ENCODE data around the gene TREML1.

DNA sequence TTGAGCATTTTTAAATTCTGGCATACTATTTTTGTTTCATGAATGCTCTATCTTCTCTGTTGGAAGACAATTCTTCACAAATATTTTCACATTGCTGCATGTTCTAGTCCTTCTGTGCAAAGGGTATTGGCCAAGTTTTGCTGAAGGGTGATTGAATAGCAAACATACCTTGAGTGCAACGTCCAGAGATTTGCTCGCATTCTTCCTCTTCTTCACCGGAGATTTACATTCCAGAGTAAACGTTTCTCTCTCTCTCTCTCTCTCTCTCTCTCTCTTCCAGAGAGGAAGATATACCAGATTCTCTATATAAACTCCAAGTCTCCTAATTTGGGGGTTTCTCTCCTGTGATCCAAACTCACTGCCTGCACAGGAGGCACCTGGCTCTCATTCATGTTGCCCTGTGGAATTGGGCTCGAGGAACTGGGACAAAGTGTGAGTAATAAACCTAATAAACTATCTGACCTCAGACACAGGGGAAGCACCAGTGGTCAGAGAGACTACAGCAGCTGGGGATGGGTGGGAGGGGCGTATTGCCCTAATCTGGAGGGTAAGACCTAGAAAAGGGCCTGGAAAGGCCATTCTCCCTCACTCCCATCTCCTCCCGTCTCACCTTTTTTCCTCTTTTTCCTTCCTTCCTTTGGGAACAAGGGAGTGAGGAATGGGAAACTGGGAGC lies 1.1 kb upstream of the TREML1 start:
- TF ChIP-seq, protein P1, sequence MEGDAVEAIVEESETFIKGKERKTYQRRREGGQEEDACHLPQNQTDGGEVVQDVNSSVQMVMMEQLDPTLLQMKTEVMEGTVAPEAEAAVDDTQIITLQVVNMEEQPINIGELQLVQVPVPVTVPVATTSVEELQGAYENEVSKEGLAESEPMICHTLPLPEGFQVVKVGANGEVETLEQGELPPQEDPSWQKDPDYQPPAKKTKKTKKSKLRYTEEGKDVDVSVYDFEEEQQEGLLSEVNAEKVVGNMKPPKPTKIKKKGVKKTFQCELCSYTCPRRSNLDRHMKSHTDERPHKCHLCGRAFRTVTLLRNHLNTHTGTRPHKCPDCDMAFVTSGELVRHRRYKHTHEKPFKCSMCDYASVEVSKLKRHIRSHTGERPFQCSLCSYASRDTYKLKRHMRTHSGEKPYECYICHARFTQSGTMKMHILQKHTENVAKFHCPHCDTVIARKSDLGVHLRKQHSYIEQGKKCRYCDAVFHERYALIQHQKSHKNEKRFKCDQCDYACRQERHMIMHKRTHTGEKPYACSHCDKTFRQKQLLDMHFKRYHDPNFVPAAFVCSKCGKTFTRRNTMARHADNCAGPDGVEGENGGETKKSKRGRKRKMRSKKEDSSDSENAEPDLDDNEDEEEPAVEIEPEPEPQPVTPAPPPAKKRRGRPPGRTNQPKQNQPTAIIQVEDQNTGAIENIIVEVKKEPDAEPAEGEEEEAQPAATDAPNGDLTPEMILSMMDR (conservative IDR thresholded peaks at IDR 0.05; ENCODE audit: low read depth, low read length), result no peak
- TF ChIP-seq POLR2A (IDR thresholded peaks at IDR 0.05; ENCODE audit: low read depth, low read length) (no peak), RCOR1 (IDR thresholded peaks at IDR 0.05; ENCODE audit: insufficient replicate concordance, low read length) (no peak), CEBPB (IDR thresholded peaks at IDR 0.05; ENCODE audit: low read depth, low read length) (no peak), RFX5 (IDR thresholded peaks at IDR 0.05; ENCODE audit: low read depth, low read length) (no peak), NFE2L2 (IDR thresholded peaks at IDR 0.05; ENCODE audit: low read depth, low read length) (no peak), MAFK (IDR thresholded peaks at IDR 0.05; ENCODE audit: low read depth, low read length) (no peak), ELK1 (IDR thresholded peaks at IDR 0.05; ENCODE audit: borderline replicate concordance, low read depth, low read length) (no peak), RAD21 (IDR thresholded peaks at IDR 0.05; ENCODE audit: low read length) (no peak), BHLHE40 (IDR thresholded peaks at IDR 0.05; ENCODE audit: low read depth, low read length) (no peak), SMC3 (IDR thresholded peaks at IDR 0.05; ENCODE audit: low read depth, low read length) (no peak), FOS (IDR thresholded peaks at IDR 0.05; ENCODE audit: low read depth, low read length) (no peak), MAZ (IDR thresholded peaks at IDR 0.05; ENCODE audit: borderline replicate concordance, low read depth, low read length) (no peak)
- TF ChIP-seq, protein P2, sequence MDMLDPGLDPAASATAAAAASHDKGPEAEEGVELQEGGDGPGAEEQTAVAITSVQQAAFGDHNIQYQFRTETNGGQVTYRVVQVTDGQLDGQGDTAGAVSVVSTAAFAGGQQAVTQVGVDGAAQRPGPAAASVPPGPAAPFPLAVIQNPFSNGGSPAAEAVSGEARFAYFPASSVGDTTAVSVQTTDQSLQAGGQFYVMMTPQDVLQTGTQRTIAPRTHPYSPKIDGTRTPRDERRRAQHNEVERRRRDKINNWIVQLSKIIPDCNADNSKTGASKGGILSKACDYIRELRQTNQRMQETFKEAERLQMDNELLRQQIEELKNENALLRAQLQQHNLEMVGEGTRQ (IDR thresholded peaks at IDR 0.05; ENCODE audit: low read depth, low read length), result no peak

Measured in IMR-90 (cell line).